Limb (tissue), 2 donors: ENCODE results near the gene CNNM3.
"Not testable (repeated sequence)": the region's sequence is repeated elsewhere in the genome, so short reads cannot be mapped to it uniquely, and the experiment has no call there.

Experiments
- DNase-seq, 2 donors: peaks; one replicate each; pipeline ENCODE4 v3.0.0-alpha.2; 2016; ENCODE audit errors: extremely low spot score in 2 of 2

Gene CNNM3

DNA sequence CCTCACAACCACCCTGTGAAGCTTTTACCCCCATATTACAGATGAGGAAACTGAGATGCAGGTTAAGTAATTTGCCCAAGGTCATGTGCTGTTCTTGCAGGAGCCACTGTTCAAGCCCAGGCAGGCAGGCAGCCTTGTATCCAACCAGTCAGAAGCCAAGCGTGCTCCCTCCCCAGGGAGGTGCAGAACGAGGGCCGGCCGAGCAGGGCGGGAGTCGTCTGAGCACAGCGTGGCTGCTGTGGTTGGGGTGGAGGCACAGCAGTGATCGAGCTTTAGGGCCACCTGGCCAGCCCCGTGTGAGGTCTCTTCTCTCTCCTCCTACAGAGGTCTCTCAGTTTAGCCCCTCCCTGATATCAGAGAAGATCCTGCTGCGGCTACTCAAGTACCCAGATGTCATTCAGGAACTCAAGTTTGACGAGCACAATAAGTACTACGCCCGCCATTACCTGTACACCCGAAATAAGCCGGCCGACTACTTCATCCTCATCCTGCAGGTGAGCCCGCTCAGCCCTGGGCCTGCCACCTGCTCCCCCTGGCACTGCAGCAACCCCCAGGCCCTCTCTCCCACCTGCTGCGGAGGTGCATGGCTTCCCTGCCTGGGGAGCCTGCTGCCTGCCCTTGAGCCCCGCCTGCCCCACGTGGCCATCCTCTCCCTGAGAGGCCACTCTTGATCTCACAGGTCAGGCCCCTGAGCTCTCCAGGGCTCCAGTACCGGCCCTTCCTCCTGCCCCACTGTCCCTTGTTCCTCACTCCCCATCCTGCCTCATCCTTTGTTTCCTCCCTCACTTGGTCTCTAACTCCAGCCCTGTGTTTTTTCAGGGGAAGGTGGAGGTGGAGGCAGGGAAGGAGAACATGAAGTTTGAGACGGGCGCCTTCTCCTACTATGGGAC lies 17.1 kb upstream of the CNNM3 start:
- no peak for DNase-seq

DNA sequence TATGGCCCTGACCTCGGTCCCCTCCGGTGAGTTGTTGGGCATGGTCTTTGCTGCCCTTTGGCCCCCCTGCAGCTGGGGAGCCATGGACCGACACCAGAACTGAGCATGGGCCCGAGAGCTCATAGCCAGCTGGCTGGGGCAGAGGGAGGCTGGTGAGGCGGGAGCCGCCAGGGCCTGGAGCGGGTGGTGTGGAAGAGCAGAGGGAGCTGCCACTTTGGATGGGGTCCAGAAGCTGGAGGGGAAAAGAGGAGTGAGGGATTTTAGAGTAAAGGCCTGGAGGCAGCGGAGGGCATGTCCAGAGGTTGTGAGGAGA lies 16.5 kb upstream of the CNNM3 start:
- DNase-seq = no peak

DNA sequence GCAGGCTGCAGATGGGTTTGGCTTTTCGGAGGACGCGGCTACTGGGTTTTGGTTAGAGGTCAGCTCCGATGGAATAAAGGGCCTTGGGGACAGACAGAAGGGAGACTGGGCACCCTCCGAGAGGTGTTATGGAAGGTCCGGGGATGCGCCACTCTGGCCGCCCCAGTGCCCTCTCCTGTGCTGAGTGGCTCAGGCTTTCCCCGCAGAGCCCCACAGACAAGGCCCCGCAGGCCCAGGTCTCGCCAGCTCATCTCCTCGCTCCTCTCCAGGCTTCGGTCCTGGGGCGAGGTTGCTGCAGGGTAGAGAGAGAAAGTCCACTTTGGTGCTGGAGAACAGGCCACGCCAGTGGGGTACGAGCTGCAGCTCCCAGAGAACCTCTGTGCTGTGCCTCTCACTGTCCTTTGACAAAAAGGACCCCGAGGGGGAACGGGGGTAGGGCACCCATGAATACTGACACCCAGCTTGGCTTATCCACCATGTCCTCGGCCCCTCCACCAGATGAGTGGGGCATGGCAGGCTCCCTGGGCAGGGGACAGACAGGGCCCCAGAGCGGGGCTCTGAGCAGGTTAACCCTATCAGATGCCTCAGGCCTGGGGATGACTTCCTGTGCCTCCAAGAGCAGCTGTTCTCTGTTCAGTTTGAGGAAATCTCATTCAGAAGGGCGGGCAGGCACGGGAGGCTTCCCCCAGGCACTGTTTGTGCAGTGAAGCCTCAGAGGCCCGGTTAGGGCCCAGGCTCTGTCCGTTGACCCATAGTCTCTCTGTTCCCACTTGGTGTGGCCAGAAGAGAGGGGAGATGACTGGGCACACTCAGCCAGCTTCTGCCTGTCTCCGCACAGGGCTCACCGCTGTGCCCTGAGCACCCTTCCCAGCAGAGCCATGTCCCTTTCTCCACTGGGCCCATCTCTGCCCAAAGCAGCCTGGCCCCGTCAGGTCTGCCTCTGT lies 15.7 kb upstream of the CNNM3 start:
- no peak for DNase-seq

DNA sequence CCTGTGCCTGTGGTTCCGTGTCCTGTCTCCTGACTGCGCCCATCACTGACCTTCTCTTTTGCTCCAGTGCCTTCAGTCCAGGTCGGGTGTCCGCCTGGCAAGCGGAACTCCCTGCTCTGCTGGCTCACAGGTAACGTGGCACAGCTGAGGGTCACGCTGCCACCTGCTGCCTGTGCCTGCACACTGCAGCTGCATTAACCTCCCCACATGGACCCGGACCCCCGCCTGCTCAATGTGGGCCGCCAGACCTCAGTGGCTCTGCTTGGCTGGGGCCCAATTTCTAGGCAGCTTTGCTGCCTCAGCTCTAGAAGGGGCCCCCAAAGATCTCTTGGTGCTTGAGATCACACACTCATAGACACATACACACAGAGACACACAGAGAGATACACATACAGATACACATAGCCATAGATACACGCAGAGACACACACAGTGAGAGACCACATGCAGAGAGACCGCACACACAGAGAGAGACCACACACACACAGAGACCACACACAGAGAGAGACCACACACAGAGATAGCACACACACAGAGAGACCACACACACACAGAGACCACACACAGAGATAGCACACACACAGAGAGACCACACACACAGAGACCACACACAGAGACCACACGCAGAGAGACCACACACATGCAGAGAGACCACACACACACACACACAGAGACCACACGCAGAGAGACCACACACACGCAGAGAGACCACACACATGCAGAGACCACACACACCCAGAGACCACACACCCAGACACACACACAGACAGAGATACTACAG lies 14.9 kb upstream of the CNNM3 start:
- DNase-seq = peak; percentile 32 to 82

DNA sequence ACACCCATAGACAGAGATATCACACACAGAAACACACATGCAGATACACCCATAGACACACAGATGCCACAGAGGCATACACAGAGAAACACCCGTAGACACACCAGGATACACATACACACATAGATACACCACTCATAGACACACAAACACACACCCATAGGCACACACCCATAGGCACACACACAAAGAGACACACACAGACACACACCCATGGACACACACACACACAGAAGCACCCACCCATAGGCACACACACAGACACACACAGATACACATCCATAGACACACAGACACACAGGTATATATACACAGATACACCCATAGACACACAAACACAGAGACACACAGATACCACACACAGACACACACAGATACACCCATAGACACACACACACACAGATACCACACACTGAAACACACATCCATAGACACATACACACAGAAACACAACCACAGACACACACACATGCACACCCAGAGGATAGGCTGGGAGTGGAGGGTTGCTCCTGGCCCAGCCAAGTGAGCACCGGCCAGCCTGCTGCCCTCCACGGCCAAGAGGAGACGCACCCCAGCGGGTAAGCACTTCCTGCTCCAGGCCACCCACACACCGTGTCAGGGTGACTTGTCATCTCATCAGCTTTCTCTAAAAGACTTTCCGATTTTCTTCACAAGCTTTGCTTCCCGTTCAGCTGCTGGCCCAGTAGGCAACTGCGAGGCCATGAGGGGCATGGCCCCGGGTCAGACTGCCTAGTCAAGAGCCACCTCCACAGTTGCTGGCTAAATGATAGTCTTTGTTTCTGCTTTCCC lies 14.1 kb upstream of the CNNM3 start:
- no peak for DNase-seq

DNA sequence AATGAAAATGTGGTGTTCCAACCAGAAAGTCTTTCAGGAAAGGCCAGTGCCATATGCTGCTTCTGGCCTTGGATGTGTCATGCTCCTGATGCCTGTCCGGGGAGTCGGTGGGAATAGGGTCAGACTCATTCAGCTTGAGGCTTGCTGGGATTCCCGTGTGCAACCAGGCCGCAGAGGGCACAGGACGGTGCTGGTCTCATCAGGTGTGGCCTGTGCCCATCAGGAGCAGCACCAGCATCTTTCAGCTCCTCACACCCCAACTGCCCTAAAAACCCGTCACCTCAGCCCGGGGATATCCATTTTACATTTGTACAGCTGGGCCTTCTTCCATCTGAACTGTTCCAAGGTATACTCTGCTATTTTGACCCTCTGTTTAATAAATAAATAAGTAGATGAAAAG lies 13.3 kb upstream of the CNNM3 start:
- no peak for DNase-seq

DNA sequence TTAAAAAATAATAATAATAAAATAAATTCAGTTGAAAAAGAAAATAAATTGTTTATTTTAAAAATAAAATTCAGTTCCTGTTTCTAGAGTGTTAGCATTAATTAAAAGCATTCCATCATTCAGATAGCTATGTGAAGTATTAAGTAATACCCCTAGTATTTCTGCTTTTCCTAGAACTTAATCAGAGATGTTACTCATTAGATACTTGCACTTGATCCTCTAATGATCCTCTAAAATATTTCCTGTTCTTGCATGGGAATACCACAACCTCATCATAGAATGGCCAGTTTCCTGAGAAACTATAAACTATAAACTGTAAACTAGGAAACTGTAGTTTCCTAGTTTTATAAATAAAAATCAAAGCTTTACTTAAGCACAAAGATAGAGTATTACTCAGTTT lies 11.1 kb upstream of the CNNM3 start:
- DNase-seq = no peak

DNA sequence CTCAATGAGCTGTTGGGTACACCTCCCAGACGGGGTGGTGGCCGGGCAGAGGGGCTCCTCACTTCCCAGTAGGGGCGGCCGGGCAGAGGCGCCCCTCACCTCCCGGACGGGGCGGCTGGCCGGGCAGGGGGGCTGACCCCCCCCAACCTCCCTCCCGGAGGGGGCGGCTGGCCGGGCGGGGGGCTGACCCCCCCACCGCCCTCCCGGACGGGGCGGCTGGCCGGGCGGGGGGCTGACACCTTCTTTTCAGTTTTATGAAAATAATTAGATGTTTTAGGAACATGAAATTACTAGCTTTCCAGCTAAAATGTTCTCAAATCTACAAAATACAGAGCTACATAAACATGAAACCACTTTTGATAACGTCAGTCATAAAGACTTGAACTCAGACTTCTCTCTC lies 10.1 kb upstream of the CNNM3 start:
- not testable (repeated sequence) for DNase-seq

DNA sequence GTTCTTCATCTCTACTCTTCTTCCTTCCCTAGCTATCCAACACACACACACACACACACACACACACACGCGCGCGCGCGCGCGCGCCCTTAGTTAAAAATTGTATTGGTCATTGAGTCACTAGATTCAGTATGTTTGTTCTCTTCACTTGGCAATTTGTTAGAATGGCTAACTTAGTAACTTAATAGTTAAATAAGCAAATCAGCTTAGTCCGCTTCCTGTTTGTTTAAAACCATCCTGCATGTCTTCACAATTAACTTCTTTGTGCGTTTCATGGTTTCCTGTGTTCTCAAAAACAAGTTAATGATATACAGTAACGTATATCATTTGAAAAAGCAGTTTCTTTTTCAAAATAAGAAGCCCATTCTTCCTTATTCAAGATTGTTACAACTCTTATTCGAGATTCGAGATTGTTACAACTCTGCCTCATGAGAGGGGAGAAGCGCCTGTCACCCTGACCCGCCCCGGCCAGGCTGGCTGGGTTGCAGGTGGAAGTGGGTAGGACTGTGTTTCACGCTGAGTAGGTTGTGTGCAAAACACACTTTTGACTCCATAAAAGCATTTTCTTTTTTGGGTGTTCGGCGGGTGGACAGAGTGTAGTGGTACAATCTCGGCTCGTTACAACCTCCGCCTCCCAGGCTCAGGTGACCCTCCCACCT lies 9.5 kb upstream of the CNNM3 start:
- no peak for DNase-seq

DNA sequence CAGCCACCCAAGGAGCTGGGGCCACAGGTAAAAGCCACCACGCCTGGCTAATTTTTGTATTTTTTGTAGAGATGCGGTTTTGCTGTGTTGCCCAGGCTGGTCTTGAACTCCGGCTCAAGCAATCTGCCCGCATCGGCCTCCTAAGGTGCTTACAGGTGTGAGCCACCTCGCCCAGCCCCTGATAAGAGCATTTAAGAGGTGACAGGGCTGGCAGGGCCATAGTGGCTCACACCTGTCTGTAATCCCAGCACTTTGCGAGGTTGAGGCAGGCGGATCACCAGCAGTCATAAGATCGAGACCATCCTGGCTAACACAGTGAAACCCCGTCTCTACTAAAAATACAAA lies 9.0 kb upstream of the CNNM3 start:
- no peak for DNase-seq

DNA sequence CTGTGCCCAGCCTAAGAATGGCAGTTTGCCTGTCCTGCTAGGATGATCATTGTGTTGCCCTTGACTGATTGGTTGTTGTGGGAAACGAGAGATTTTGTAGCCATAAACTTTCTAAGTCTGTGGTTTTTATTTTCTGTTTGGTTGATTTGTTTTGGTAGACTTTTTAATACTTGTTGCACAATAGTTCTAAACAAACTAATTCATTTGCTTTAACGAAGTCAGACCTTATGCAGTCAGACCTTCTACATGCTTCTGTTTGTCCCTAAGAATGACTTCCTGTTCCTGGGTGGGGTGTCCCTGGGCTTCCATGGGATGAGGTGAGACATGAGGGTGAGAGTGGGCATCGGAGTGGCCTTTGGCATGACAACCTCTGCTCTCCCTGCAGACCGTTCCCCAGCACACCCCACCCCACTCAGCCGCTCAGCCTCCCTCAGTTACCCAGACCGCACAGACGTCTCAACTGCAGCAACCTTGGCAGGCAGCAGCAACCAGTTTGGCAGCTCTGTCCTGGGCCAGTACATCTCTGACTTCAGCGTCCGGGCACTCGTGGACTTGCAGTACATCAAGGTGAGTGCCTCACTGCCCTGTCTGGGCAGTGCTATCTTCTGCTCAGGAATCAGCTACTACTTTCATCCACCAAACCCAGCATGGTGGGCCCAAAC lies 7.8 kb upstream of the CNNM3 start:
- no peak for DNase-seq

DNA sequence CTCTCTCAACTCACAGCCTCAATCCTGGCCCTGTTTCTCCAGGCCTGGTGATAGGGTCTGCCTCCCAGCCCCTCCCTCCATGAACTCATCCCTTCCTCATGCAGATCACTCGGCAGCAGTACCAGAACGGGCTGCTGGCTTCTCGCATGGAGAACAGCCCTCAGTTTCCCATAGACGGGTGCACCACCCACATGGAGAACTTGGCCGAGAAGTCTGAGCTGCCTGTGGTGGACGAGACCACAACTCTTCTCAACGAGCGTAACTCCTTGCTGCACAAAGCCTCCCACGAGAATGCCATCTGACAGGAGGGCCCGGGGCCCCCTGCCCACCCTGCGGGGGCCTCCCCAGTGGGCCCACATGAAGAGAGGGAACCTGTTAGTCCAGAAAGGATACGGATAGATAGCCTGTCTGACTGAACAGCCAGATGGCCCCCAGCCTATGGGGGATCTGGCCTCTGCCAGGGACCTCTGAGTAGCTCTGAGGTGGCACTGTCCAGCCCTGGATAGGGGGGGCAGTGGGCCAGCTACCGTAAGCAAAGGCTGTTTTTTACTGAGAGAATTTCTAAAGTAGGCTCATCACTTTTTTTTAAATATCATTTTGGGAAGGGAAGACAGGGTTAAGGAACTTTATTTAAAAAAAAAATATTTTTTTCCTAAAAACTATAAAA lies 6.7 kb upstream of the CNNM3 start:
- DNase-seq = no peak

DNA sequence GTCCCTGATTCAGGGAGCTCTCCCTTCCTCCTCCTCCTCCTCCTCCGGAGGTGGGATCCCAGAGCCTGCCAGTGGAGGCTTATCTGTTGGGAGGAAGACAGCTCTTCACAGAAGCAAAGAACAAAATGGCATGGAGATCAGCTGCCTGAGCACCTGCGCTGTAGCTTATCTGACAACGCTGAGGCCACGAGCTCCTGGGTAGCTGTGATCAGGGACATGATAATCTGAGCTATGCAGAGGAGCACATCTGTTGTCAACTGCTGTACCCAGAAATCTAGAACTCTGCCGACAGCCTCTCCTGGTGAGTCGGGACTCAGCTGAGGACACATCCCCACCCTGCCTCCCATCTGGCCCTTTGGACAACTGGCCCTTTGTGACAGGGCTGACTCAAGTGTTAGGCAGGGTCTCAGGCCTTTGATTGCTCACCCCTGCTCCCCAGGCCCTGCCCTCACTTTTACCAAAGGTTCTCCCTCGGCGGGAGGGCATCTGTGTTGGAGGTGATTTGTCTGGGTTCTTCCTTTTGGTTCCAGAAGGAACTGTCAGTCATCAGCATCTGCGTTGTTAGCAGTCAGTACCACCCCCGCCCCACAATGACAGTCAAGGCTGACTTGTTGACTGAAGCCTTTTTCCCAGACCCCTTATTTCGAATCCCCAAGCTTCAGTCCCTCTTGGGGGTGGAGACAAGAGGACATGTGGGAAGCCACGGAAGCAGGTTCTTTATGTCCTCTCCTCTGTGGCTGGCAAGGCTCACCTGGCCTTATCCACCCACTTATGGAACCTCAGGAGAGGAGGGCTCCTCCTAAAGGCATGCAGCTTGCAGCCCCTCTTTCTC lies 5.9 kb upstream of the CNNM3 start:
- DNase-seq = no peak

DNA sequence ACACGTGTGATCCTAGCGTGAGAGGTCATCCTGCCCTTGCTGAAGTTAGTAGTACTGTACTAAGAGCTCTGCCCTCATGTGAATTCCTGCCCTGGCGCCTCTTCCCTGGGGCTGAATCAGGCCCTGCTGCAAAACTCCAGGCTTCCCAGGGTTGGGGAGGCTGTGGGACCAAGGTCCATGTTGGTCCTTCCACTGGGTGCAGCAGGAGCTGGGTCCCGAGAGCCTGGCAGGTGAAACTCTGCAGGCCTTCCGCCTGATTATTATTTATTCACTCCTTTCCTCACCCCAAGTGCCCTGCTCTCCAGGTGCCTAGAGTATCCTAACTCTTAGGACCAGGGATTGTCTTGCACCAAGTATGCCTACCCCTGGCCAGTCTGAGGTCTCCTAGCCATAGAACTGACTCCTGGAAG lies 5.3 kb upstream of the CNNM3 start:
- no peak for DNase-seq

DNA sequence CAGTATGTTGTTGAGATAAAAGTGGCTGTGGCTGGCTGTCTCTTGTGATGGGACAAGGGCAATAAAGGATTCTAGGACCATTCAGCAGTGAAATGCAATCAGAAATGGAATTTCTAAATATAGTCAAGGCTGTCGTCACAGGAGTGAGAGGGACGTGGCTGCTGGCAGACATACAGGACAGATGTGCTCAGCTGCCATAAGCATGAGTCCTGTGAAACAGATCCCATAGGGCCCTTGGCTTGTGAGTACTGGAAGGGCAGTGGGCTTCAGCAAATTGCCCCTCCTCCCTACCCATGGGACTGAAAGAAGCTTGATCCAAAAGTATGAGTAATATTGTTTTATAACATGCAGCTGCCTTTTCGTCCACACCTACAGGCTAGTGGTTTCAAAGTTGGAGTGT lies 4.2 kb upstream of the CNNM3 start:
- peak; percentile 54 to 76 for DNase-seq

DNA sequence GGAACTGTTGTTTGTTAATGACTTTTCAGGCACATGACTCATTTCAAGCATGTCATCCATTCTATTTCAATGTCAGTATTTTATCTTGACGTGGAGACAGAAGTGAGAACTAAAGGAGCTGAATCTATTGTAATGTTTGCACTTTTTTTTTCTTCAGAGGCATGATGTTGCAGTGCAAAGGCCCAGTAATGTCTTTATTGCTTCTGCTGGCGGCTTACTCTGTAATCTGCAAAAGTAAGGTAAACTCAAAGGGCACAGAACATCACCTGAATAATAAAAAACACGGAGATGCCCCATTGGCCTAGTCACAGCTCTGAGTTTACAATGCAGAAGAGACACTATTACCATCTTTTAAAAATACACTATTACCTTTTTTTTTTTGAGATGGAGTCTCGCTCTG lies 2.4 kb upstream of the CNNM3 start:
- DNase-seq = no peak

DNA sequence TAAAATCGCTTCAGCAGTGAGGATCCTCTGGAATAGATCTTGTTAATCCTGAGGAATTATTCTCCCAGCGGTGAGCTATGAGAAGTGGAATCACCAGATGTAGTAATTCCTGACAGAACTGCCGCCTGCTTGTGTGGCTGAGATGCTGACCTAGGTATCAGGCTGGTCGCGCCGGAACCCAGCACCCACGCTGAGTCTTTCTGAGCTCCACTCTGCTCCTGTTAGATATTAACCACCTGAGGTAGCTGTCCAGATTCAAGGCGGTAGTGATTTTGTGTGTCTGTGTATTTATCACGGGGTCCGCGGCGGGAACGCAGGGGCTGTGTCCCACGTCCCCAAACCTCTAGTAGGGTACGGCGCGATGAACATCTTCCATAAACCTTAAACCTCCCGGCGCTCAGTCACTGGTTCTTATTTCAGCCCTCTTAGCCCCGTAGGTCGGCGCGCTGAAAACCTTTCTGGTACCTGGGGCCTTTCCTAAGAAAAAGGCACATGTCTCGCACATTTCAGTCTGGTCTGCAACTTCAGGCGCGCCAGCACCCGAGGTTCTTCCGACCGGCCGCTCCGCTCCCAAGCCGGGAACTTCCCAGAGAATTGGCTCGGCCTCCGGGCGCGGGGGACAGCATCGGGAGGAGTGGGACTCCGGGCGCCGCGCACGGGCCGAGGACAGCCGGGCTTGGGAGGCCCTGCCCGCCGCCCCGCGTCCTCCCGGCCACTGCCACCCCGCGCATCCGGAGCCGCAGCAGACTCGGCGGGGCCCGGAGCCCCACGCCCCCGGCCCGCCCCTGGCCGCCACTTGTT lies 542 bp upstream of the CNNM3 start:
- peak in 1 of 2 donors; percentile 24 for DNase-seq
